ENCODE data around the gene RNLS. TPM values are rescaled to one million over a fixed set of nuclear protein-coding genes. Genes with fewer than 3 reads are reported as not detected.

Gene RNLS
- total RNA-seq, 4 donors from 2014 or later: 7.8 to 37.2 (median 26.2) TPM

DNA sequence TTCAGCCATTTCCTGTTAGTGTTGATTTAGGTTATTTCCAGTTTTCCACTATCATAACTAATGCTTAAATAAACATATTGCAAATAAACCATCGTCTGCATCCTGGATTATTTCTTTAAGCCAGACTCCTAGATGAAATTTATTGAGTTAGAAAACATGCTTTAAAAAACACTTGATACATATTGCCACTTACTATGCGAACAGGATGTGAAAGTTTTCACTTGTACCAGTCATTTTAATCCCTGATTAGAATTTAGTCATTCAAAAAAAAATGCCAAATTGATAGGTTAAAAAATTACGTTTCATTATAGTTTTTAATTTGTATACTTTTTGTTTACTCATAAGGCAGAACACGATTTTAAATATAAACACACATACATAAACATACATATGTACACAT is 309.6 kb downstream of the RNLS start:
- TF ChIP-seq POLR2A (IDR thresholded peaks at IDR 0.05) (no peak), EP300 (IDR thresholded peaks at IDR 0.05) (no peak), CTCF (IDR thresholded peaks at IDR 0.05) (no peak)
- no peaks in the 10 kb centered on the region for H3K9me3 ChIP-seq
- WGBS, 2 donors: 67 to 75% methylated on average over 4 of the region's 4 CpGs

DNA sequence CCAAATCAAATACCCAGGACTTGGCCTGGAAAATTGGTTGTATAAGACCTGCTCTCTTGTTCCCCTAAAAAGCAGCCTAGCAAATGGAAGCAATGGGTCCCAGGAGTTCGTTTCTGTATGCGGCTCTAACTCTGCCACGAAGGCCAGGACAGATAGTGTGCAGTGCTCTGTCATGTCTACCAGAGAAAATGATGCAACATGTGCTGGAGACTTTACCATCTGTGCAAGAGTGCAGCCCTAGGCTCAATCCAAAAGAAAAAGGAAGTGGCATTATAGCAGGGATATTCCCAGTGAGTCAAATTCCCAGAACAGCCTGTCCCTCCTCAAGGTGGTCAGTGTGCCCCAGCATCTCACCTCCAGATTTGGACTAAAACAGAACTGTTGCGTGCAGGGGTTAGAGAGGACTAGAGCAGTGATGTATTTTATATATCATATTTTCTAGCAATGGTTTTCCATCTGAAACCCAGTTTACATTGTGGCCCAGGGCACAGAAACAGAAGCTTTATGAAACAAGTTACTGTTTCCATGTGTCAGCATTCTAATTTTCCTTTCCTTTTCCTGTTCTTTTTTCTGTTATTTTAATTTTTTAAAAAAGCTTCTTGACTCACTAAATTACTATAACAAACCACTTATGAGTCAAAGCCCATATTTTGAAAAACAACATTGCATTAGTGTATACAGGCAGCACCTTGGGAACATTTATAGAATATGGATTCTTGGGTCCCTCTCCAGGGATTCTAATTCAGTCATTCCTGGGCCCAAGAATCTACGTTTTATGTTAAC is 311.2 kb downstream of the RNLS start:
- 71 to 76% methylated on average over 5 of the region's 5 CpGs for WGBS, 2 donors
- TF ChIP-seq EP300 (IDR thresholded peaks at IDR 0.05) (no peak), CTCF (IDR thresholded peaks at IDR 0.05) (no peak), POLR2A (IDR thresholded peaks at IDR 0.05) (no peak)
- H3K27ac ChIP-seq: no peak overlapping the region
- peaks cover 0 to 18% (median 12%) of the 10 kb centered on the region in 4 donors for H3K4me1 ChIP-seq
- H3K4me3 ChIP-seq: no peak overlapping the region
- H3K36me3 ChIP-seq: no peaks in the 10 kb centered on the region
- no peaks in the 10 kb centered on the region for H3K9me3 ChIP-seq
- H3K27me3 ChIP-seq: no peaks in the 10 kb centered on the region
- no peak for DNase-seq (ENCODE audit: low spot score in 2 of 2)

More for the DNA sequence above, 309.6 kb downstream of the RNLS start:
- no peak overlapping the region for H3K4me3 ChIP-seq
- no peak overlapping the region for H3K27ac ChIP-seq
- H3K27me3 ChIP-seq: no peaks in the 10 kb centered on the region
- H3K36me3 ChIP-seq: no peaks in the 10 kb centered on the region
- H3K4me1 ChIP-seq: peaks cover 0 to 18% (median 11%) of the 10 kb centered on the region in 4 donors
- no peak for DNase-seq (ENCODE audit: low spot score in 2 of 2)

DNA sequence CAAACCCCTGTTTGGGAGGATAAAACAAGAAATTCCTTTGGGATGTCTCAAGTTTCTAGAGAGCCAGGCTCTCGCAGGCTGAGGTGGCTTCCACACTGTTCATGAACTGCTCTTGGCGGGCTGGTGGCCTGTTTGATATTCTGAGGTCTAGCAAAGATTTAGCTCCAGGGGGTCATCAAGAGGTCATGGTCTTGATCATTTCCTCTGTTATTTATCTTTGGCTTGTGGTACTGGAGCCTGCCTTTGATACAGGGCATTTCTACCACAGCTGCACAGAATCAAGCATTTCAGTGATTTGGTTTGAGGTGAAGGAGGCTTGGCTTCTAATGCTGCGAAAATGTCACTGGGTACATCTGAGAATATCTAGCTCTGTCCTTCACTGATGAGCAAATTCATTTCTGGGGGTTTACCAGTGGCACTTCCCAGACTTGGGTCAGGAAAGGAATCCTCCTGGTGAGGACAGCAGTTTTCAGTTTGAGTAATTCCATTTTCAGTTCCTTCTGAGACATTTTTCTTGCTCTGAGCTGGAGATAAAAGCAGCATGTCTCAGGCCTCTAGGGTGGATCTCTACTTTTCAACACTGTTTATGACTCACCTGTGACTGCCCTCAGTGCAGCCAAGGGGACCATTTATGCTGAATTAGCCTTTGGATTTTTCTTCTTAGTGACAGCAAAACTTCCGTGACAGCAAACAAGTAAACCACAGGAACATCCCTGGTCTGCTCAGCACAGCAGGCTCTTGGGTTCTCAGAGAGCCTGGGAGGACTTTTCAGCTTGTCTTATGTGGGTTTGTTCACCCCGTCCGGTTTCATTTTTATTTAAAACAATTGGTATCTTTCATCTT is 312.0 kb downstream of the RNLS start:
- peaks cover 0 to 20% (median 17%) of the 10 kb centered on the region in 4 donors for H3K4me1 ChIP-seq
- no peak for TF ChIP-seq POLR2A (IDR thresholded peaks at IDR 0.05)
- no peak for TF ChIP-seq CTCF (IDR thresholded peaks at IDR 0.05)
- TF ChIP-seq EP300 (IDR thresholded peaks at IDR 0.05): no peak
- H3K9me3 ChIP-seq: no peaks in the 10 kb centered on the region
- peak overlapping the region in 1 of 4 donors; percentile 19 for H3K27ac ChIP-seq
- WGBS, 2 donors: 59 to 66% methylated on average over 6 of the region's 6 CpGs
- no peaks in the 10 kb centered on the region for H3K36me3 ChIP-seq
- H3K4me3 ChIP-seq: no peak overlapping the region
- no peak for DNase-seq (ENCODE audit: low spot score in 2 of 2)
- H3K27me3 ChIP-seq: no peaks in the 10 kb centered on the region

DNA sequence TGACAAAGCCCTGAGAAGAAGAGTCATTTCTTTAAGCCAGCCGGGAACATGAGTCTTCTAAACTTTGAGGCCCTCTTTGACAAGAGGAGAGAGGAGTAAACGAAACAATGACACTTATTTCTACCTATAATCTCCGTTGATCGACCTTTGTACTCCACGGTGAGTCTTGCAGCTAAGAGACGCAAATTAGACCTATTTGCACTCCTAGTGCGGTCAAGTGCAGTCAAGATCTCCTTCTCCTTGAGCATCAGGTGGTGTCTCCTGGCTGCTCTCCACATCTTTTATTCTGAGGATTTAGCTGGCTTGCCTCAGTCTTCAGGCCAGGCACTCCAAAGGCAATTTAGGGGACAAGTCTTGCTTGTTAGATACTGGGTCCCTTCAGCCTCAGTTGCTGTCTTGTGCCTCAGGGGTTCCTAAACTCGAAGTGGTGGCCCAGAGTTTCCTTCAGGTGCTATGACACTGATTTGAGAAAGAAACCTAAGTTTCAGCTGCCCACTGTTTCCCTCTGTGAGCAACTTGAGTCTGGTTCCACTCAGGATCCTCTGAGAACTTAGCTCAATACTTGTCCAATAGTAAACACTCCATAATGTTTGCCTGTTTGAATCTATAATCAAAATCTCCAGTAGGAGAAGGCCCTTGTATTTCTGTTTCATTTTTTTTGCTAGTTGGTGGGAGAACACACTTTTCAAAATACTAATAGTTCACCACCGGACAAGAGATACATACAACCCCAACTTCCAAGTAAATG is 312.9 kb downstream of the RNLS start:
- Histone ChIP-seq H3K27me3 (no peaks in the 10 kb centered on the region), H3K4me3 (no peak overlapping the region), H3K27ac (no peak overlapping the region), H3K4me1 (peaks cover 0 to 22% (median 18%) of the 10 kb centered on the region in 4 donors), H3K36me3 (no peaks in the 10 kb centered on the region), H3K9me3 (no peaks in the 10 kb centered on the region)
- 97 to 99% methylated on average over 9 of the region's 9 CpGs for WGBS, 2 donors
- TF ChIP-seq POLR2A (IDR thresholded peaks at IDR 0.05) (no peak), EP300 (IDR thresholded peaks at IDR 0.05) (no peak), CTCF (IDR thresholded peaks at IDR 0.05) (no peak)
- no peak for DNase-seq (ENCODE audit: low spot score in 2 of 2)

Measured in tibial nerve (tissue), 4 donors.